ENCODE data around the gene BCL2L2.

The BCL2L2 gene

GRCh38 chr14:23361320-23361719 lies 54.7 kb downstream of the BCL2L2 start:
- peaks cover 0 to 5% (median 0%) of the 10 kb centered on the region in 5 donors for H3K27me3 ChIP-seq (ENCODE audit: control insufficient read depth in 5 of 5, insufficient read depth in 4 of 5, low read length in 5 of 5)
- H3K9ac ChIP-seq (ENCODE audit: low read length in 5 of 5): peak overlapping the region in 1 of 5 donors; percentile 0
- H3K36me3 ChIP-seq (ENCODE audit: control insufficient read depth in 5 of 5, insufficient read depth in 5 of 5, low read length in 5 of 5): peaks cover 0 to 30% (median 14%) of the 10 kb centered on the region in 5 donors
- no peaks in the 10 kb centered on the region for H3K9me3 ChIP-seq (ENCODE audit: control insufficient read depth in 5 of 5, low read length in 5 of 5)
- H3K4me3 ChIP-seq (ENCODE audit: low read depth in 1 of 5, low read length in 5 of 5): no peak overlapping the region
- H3K4me1 ChIP-seq (ENCODE audit: control insufficient read depth in 5 of 5, insufficient read depth in 5 of 5, low read length in 5 of 5): peaks cover 0 to 39% (median 29%) of the 10 kb centered on the region in 5 donors
- no peak overlapping the region for H3K27ac ChIP-seq (ENCODE audit: low read depth, low read length)

All from subcutaneous abdominal adipose tissue (tissue), 5 donors.